ENCODE results near the gene SH3RF2.

The SH3RF2 gene

DNA sequence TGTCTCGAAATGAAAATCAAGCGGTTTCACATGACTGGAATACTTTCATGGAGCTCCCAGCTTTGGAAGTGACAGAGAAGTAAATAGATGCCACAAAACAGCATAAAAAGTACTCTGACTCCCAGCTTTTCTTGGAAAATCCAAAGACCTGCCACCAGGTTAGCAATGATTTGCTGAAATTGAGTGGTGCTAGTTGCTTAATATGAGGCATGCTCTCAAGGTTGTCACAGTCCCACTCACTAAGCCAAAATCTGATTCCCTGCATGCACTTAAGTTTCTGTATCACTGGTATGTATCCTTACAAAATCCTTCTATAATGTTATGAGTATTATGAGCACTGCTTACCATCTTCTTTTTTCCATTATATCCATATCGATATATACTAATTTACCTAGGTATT, 13.0 kb upstream of the SH3RF2 start:
- DNase-seq: no peak

DNA sequence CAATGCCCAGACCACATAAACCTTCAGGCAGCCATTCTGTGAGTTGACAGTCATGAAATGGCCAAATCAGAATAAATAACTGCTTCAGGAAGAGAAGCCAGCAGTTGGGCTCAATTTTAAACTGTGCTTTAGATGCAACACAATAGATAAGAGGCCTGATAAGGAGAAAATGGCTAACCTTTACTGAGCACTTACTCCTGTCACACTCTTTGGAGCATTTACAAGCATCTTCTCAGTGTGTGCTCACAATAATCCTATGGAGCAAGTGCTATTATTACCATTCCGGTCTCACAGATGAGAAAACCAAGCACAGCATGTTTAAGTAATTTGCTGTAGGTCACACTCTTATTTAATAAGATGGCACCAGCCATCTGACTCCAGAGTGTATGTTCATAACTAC, 11.5 kb upstream of the SH3RF2 start:
- no peak for DNase-seq

DNA sequence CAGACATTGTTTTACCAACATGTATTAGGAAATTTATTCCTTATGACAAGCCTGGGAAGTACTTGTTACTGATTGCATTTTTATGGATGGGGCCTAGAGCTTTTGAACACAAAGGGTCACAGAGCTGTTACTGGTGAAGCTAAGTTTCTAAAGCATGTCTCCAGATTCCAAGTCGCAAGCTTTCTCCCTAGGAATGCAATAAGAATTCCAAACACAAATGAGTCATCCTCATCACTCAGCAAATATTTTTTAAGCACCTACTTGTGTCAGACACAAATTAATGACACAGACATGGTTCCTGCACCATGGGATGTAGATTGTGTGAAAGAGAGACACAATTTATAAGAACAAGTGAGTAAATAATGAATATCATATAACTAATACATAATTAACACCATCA, 11.0 kb upstream of the SH3RF2 start:
- DNase-seq: no peak

DNA sequence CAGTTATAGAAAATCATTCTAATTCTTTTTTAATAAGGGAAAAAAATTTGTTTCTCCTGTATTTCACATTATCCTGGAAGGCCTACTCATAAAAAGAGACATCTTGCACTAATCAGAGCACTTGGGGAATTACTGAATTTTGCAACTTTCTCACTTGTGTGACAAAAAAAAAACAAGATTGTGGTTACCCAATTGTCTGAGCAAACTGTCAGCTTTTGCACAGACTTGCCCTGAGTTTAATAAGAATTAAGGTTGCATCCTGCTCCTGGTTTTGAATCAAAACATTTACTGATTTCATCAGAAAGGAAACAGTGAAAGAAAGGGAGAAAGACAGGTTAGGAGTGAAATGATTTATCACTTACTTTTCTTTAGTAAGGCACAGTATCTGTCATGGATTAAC, 10.6 kb upstream of the SH3RF2 start:
- peak in 1 of 2 donors; percentile 14 for DNase-seq

DNA sequence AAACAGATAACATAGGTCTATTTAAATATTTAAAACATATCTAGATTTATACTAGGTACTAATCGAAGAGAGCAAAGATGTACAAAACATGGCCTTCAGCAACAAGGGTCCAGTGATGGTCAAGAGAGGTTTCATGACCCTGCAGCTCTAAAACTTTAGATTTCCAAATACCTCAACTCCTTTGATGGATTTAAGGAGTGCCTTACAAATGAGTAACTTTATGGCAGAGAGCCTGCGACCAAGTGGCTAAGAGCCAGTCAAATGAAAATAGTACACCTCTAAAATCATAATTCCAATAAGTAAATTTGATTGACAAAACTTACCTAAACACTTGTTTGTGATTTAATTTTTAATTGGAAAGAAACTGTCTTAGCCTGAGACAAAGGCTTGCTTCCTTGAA, 4.7 kb upstream of the SH3RF2 start:
- no peak for DNase-seq

DNA sequence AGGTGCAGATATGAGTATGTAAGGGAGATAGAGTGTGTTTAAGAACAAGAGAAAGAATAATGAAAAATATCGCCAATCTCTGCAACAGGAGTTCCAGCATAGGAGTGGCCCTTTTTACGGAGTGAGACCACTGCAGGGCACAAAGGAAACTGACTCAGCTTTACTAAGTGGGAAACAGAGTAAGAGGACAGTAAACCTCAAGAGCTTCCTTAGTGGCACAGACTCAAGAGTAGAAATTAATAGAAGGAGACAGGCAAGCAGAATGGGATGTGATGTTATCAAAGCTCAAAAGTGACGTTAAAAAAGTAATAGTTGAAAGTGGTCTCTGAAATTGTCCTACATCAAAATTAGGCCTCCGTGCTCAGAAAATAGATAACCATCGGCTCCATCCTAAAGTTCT, 2.1 kb upstream of the SH3RF2 start:
- DNase-seq: no peak

DNA sequence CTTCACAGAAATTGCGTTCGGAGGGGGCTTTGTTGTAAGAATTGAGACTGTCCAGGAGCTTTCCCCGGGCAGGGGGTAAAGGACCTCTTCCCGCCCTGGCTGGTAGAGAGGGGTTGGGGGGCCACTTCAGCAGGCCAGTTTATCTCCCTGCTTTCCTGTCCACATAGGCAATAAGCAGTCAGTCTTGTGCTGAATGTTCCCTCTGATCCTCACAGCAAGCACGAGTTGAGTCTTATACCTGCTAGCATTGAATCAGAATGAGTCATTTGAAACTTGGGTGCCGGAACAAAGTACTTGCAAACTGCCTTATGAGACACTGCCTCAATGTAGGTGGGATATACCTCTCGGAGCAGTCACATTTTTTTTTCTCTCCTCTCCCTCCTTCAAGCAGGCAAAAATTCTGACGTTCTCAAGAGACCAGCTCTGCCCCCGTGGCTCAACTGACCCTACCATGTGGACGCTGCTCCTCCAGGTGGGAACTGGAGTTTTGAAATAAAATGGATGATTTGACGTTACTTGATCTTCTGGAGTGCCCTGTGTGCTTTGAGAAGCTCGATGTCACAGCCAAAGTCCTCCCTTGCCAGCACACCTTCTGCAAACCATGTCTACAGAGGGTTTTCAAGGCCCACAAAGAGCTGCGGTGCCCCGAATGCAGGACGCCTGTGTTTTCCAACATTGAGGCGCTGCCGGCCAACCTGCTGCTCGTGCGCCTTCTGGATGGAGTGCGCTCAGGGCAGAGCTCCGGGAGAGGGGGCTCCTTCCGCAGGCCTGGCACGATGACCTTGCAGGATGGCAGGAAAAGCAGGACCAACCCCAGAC, 1.3 kb downstream of the SH3RF2 start:
- no peak for DNase-seq

DNA sequence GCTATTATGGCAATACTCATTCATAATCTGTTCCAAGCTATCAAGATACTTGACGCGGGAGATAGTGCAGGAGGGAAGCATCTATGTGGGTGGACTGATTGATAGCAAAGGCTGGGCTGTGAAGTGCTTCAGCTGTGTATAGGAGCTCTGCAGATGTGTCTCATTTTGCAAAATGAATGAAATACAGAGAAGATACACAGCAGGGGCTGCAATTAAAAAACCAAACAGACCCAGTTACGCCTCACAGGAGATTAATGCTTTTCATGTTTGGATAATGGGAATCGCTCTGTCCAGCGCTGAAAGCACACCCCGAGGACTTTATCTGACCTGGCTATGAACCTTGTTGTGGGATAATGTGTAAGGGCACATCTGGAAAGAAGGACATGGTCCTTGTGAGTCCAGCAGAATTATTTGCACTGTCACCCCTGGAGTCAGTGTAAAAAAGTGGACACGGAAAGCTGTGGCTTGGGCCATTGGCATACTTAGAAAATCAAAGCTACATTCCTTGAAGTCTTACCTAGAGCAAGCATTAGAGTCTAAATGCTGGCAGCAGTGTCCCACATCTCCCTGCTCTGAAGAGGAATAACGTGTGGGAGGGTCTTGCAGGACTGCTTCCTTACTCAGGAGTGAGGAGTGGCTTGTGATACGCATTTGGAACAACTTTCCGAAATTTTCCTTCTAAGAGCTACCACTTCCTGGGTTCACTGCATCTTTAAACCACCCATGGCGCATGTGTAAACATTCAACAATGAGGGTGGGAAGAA, 2.6 kb downstream of the SH3RF2 start:
- no peak for DNase-seq

DNA sequence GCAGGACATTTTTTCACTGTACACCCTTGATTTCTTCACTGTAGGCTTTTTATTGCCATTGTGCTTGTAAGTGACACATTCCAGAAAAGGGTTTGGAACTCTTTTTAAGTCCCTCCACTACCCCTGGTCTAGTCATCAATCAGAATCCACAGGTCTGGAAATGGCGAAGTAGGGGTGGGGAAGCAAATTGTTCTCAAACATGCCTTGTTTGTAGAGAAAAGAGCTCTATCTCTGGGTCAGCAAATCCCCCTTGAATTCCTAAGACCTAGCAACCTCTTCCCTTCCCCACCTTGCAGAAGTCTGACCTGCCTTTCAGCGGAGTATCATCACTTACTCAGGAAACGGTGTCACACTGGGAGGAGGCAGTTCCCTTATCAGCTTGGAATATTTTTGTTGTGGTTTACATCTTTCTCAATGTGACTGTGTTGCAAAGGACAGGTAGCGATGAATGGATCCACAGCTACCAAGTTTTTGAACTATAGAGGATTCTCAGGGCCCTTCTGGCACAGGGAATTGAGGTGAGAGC, 3.2 kb downstream of the SH3RF2 start:
- DNase-seq: no peak

DNA sequence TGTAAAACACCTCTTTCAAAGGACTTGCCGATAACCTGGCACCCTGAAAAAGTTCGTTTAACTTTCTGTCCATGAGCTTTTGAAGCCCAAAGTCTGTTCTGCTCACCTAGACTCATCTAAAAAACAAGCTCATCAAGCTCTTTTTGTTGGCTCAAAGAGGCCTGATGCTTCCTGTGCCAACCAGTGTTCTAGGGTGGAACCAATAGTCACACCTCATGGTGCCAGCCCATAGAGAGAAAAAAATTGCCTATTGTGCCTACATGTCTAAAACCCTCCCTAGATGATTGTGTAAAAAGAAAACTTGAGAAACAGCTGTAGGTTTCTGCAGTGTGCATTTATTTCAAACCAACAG, 4.7 kb downstream of the SH3RF2 start:
- no peak for DNase-seq

DNA sequence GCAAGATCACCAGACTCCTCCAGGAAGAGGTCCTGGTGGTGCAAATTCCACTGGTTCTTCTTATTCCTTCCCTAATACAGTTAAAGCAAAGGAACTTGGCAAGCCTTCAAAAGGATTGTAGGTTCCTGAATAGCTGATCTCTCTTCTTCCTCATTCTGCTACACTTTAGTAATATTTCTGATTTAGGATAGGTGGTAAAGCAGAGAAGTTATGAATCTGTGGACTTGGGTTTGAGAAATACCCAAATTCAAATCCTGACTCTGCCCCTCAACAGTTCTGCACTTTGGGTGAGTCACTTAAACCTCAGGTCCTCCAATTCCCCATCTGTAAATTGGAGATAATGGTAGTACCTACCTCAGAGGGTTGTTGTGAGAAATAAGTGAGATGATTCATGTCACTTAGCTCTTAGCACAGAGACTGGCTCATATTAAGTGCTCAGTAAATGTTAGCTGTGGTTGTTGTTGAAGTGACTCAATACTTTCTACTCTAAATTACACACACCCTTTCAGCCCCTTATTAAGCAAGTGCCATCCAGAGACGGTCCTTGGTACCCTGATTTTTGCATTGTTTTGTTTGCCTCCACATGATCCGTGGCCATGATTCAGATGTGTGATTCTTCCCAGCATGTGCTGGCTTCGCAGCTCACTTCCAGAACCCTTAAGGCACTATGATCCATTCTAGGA, 5.2 kb downstream of the SH3RF2 start:
- peak; percentile 66 to 85 for DNase-seq

DNA sequence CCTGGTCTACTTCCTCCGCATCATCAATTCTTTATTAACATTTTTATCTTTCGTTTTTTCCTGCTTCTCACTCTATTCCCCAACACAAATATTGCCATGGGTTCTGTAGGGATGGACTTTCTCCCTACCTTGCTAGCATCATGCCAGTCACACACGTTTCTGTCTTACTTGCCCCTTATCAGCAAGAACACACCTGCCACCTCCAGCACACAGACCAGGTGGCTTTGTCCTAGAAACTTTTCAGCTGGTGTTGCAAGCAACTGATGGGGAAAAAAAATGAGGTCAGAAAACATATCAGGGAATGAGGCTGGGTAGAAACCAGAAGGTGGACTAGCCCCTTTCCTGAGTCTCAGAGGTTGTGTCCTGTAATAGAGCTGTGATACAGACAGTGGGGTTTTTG, 5.8 kb downstream of the SH3RF2 start:
- DNase-seq: no peak

DNA sequence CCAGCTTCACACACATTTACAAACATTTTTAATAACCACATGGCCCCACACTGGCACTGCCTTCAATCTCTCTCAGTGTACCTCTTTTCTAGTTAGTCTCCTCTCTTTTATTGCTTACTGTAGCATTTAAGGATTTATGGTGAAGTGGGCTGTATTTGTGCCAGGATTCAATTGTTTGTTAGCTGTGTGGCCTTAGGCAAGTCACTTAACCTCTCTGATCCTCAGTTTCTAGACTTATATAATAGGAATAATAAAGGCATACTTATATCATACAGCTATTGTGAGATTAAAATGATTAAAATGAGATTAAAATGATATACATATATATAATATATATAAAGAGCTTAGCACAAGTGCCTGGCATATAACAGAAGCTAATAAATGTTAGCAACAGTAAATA, 6.4 kb downstream of the SH3RF2 start:
- DNase-seq: no peak

DNA sequence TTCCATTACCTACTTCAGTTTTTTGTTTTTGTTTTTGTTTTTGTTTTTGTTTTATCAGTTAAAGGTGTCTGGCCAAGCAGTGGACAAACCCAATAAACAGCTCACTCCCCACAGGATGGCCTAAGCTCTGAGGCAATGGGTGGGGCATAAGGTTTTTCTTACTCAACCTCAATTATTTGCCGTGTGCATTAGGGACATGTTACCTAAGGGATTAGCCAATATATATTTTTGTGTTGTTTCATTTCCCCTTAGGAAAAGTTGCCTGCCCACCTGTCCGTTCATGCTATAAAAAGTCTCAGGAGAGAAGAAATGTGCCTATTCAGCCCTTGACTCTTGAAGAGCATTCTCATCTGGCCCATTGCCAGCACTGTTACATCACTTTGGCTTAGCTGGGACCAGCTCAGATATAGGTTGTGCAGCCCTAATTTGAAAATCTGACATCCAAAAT, 7.3 kb downstream of the SH3RF2 start:
- peak in 1 of 2 donors; percentile 23 for DNase-seq

DNA sequence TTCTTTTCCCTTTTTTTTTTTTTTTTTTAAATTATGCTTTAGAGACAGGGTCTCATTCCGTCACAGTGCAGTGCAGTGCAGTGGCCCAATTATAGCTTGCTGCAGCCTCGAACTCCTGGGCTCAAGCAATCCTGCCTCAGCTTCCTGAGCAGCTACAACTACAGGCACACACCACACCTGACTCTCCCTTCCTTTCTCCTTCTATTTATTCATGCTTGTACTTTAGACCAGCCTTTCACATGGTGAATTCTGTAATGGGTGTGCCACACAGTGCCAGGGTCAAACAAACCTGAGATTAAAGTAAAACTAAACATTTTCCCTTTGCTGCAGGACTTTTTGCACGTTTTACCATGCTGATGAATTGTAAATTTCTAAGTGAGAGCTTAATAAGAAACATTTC, 8.0 kb downstream of the SH3RF2 start:
- no peak for DNase-seq

DNA sequence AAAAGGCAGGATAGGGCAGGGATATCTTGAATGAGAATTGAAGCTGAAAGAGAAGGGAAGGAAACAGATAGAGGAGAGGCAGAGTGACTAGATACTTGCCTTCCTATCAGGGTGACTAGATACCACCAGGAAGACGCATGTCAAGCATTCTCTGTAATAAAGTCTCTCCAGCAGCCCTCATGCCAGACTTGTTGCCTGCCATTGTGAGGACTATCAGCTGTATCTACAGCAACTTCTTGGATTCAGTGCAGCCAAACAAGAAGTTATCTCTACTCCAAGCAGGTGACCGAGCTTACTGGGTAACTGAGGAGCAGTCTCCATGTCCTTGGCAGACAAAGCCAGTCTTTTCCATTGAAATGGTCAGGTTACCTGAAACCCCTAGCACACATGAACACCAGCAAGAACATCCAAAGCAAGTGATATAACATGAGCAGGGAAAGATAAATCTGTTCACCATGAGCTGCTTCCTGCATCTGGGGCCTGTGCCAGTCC, 9.3 kb downstream of the SH3RF2 start:
- DNase-seq: no peak

DNA sequence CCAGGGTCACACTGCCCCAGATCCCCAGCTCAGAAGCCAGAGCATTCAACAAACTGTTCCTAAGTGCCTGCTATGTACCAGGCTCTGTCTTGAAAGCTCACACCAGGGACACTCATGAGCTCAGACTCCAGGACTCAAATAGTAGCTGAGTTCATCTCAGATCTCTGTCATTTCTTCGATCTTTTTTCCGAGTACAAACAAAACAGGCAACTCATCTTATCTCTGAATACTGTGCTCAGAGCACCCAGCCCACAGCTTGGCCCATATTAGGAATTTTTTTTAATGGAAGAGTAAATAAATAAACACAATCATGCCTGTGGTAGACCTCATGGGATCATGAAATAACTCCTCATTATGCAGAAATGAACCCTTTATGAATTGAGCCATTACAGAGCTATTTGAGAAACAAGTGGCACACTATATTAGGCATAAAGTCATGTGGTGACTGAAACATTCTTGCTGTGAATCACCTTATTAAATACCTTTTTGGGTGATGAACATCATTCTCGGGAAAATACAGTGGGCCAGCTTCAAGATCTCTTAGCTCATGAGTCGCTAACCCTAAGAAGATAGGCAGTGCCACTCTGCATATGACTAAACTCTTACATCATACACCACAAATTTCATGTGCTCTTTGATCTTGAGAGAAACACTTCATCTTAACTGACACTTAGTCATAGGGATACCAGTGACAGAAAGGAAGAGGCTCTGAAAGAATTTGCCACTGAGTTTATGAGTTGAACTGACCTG, 9.9 kb downstream of the SH3RF2 start:
- peak; percentile 64 to 80 for DNase-seq

DNA sequence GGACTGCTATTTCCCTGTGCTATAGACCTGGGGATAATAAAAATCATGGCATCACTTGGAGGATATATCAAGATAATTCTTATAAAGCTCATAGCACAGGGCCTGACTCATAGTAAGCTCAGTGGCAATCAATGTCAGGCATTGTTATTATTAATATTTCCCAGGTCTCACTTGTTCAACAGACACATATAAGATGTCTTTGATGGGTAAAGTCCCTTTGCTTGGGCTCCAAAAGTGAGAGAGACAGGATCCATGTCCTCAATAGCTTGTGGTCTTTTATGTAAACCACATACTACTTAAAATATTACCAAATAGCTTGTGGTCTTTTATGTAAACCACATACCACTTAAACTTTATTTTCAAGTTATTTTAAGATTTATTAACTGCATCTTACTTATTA, 11.2 kb downstream of the SH3RF2 start:
- no peak for DNase-seq

DNA sequence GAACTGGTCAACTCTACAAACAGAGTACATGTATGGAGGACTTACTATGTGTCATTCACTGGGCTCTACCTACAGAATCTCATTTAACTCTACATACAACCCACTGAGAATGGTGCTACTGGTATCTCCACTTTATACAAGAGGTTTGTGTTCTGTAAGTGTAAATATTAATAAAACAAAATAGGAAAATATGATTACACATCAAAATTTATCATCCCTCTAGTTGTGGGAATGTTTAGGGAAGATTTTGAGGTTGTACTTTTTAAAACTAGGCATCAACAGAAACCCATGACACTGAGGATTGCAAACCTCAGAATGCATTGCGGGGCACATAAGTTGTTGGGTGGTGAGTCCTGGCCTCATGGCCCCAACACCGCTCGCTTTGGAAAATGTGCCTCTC, 11.7 kb downstream of the SH3RF2 start:
- DNase-seq: no peak

DNA sequence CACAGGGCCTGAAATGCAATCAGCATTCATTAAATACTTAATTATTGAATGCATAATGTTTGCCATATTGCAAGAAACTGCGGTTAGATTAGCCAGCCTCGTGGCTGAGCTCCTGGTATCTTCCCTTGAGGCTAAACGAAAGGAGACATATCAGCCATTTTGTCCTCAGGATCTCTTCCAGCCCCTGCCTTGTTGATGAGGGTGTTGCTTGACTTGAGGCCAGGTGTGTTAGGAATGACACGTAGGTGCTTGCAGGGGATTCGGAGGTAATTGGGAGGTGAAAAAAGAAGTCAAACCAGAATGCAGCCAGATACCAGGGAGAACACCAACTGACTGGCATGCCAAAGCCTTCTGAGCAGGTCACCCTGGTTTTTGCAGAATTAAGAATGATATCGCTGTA, 12.5 kb downstream of the SH3RF2 start:
- no peak for DNase-seq

DNA sequence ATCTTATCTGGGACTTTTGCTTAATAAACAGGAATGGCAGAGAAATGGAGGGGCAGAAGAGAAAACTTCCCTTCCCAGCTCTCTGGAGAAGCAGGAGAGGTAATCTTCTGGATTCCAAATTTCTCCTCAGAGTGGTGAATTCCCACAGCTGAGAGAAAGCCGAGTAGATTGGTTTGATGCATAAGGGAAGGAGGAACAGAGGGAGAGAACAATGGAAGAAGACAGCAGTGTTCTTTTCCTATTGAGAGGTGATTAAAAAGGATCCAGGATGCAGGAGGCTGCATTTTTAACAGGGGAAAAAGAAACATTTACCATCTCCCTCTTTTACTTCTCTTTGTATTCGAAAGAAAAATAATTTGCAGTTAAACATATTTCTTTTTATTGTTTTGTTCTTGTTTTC, 13.1 kb downstream of the SH3RF2 start:
- no peak for DNase-seq

DNA sequence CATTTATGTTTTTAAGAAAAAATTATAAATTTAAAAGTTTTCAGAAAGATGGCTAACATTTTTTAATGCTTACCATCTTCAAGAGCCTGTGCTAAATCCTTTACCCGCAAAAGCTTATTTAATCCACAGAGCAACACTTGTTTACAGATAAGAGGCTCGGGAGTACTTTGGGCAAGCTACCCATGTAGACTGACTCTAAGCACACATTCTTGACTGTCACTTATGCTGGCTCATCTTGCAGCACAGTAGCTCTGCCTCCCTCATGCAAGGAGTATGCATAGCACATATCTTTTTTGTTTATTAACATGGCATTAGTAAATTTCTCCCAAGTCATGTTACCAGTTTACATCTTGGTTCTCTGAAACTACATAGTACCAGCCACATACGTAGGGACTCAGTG, 14.7 kb downstream of the SH3RF2 start:
- DNase-seq: no peak

DNA sequence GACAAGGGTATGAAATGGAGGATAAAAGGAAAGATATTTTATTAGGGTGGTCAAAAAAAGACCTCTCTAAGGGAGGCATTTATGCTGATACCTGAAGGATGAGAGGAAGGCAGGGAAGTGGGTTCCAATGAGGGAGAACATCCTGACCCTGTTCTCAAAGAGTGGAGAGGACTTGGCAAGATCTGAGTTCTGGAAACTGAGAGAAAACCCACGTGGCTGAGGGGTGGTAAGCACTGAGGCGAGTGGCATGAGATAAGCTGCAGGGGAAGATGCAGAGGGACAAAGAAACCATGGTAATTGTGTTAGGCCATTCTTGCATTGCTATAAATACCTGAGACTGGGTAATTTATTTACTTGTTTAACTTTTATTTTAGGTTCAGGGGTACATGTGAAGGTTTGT, 16.8 kb downstream of the SH3RF2 start:
- DNase-seq: no peak

All from inflammatory macrophage (primary cell).